Measurements from ENCODE around the gene AGK.
"Not testable (repeated sequence)": the region's sequence is repeated elsewhere in the genome, so short reads cannot be mapped to it uniquely, and the experiment has no call there.

The AGK gene

DNA sequence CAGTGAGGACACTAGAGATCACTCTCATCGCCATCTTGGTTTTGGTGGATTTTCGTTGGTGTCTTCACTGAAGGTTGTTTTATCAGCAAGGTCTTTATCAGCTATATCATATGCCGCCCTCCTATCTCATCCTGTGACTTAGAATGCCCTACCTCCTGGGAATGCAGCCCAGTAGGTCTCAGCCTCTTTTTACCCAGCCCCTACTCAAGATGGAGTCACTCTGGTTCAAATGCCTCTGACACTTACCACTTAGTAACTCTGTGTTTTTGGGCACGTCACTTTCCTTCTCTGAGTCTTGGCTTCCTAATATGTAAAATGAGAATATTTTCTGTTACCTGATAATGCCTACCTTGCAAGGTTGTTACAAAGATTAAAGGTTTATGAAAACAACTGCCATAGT, 37.7 kb downstream of the AGK start:
- no peak for DNase-seq

GRCh38 chr7:141590071-141590470, 38.9 kb downstream of the AGK start:
- no peak for DNase-seq

GRCh38 chr7:141590666-141591065, 39.5 kb downstream of the AGK start:
- DNase-seq = no peak

- DNase-seq = no peak
Observed at GRCh38 chr7:141593134-141593533, 41.9 kb downstream of the AGK start.

DNA sequence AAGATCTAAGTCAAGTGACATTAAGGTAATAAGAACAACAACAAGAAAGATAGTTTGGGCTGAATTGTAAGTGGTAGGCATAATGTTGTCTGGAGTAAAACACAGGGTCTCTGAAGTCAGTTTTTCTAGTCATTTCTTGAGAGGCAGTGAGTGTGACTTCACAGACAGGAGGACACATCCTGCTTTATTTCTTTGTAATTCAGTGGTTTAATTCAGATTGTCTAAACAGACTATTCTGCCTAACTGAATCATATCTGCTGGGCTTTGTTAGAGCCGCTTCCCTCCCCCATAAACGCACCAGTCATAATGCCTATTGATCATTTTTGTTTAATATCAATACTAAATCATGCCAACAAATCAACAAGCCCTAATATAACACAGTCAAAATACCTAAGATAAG, 46.8 kb downstream of the AGK start:
- DNase-seq = no peak

DNA sequence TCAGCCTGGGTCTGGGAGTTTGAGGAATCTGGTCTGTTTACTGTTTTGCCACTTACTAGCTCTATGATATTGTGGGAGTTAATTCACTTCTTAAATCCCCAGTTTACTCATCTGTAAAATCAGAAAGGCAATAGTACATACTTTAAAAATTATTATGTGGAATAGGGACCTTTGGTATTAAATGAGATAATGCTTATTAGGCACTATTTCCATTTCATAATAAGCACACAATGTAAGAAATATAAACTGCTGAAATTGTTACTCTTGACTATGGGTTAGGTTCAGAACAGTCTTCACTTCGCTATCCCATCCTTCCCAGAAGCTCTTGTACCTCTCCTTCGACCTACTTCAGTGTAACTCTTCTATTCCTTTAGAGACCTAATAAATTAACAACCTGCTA, 47.2 kb downstream of the AGK start:
- no peak for DNase-seq

DNA sequence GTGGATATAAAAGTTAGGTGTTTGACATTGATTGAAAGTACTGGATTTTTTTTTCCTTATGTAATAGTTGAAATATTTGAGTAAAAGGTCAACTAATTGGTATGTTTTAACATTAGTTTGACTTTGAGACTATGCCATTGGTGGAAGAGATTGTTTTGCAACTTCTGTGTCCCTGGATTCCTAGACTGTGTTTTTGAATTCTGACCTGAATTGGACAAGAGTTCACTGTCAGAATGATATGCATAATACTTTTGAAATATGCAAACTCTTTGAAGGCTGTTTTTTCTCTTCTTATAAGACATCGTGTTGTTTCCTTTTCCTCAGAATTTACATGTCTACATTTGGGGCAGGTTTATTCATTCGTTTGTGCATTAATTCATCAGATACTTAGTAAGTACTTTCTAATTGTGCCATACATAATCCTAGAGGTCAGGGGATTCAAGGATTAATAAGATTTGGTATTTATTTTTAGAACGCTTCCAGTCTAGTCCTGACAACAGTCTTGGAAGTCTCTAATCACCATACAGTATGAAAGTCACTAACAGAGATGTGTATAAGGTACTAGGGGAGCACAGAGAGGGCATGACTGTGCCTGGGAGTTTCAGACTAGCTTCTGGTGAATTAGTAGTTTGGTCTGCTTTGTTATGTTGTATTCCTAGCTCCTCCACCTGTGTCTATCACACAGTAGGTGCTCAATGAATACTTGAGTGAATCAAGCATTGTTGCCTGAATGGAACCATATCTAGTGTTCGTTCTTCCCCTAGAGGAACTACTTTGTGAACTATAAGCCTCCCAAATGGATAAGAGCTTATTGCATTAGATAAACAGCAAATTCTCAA, 49.2 kb downstream of the AGK start:
- DNase-seq = no peak

DNA sequence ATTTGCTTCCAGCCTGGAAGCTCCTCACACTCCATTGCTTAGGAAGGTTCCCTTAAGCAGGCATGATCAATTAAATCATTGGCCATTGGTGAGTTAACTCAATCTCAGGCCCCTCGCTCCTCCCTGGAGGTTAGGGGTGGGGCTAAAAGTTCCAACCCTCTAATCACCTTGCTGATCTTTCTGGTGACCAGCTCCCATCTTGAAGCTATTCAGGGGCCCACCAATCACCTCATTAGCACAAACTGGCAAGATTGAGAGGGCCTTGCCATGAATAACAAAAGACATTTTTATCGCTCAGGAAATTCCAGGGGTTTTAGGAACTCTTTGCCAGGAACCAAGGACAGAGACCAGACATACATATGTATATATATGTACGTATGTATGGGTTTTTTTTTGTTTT, 58.4 kb downstream of the AGK start:
- DNase-seq = no peak

DNA sequence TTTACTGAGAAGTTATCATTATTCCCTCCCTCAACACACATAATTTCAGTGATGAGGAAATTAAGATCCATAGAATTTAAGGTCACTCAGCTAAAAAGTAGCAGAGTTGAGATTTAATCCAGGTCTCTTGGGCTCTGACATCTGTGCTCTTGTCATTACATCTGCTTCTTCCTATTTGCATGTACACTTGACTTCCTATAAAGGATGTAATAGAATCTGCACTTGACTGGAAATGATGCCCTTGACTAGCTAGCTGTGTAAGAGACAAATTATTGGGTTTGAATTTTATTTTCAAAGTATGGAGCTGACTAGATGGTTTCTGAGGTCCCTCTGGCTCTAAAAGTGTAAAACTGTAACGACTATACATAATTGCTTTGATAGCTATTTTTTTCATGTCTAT, 59.5 kb downstream of the AGK start:
- DNase-seq = no peak

- DNase-seq = no peak
Observed at GRCh38 chr7:141612861-141613260, 61.7 kb downstream of the AGK start.

DNA sequence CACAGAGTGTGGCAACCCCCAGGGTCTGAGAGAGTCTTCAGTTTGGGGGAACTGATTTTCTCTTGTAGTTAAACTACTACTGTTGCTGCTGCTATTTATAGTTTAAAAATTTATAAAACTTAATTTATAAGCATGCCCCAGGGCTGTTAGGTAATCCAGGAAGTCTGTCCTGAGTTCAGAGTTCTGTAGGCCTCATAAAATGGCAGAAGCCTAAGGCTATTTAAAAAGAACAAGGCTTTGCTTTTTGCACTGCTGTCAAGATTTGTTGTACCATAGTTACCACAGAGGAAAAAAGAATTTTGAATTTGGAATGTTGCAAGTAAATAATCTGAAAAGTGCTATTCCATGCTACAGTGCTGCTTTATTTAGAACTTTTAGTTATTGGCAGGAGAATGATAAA, 66.1 kb downstream of the AGK start:
- no peak for DNase-seq

DNA sequence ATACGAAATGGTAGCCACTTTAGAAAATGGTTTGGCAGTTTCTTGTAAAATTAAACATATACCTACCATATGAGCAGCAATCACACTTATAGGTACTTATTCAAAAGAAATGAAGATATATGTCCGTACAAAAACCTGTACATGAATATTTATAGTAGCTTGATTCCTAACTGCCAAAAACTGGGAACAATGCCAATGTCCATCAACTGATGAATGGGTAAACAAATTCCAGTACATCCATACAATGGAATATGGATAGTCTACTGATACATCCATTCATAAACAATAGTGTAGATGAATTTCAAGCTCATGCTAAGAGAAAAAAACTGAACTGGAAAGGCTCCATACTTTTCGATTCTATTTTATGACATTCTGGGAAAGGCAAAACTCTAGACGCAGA, 68.5 kb downstream of the AGK start:
- DNase-seq = no peak

DNA sequence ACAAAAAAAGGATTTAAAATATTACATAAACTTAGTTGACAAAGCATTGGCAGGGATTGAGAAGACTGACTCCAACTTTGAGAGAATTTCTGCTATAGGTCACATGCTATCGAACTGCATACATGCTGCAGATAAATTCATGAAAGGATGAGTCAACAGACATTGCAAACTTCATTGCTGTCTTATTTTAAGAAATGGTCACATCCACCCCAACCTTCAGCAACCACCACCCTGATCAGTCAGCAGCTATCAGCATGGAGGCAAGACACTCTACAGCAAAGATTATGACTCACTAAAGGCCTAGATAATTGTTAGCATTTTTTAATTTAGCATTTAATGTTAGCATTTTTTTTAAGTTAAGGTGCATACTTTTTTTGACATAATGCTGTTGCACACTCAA, 73.6 kb downstream of the AGK start:
- no peak for DNase-seq

GRCh38 chr7:141630621-141631020, 79.4 kb downstream of the AGK start:
- DNase-seq = no peak

DNA sequence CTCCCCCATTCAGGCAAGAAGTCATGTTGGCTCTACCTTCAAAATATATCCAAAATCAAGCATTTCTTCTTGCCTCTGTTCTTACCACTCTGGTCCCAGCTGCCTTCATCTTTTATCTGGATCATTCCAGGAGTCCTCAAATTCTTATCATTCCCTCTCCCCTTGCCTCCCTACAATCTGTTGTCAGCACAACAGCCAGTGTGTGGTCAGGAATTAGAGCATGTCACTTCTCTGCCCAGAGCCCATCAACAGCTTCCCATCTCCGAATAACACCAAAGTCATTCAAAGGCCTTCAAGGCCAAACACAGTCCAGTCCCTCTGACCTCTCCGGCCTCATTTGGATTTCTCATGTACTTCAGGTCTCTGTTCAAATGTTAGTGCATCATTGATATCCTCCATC, 80.3 kb downstream of the AGK start:
- no peak for DNase-seq

DNA sequence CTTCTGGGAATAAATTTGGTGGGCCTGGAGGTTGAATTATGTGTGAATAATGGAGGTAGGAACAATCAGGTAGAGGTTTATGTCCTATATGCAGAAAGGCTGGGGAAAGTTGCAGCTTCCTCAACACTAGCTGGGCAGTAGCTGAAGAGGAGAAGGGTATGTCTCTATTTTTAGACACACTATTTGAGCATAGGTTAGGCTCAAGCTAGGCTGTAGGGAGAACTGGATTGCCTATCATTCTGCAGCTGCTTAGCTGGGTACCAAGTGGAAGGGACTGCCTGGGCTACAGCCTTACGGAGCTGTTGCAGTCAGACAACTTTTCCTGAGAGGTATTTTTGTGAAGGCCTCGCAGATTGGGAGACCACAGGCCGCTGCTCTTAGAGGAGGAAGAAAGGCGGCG, 82.9 kb downstream of the AGK start:
- no peak for DNase-seq

DNA sequence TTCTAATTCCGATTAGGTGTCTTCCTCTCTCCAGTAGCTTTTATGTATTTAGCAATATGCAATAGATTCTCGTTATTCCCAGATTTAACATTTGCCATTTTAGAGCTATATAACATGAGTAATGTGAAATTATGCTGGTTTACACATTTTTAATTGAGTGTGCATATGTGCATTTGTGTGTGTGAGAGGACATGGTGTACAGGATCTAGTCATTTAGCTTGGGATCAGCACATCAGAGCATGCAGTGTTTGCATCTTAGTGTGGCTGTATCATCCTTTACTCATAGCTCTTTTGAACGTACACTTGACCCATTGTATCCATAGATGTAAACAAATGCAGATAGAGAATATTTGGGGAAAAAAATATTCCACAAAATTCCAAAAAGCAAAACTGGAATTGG, 84.8 kb downstream of the AGK start:
- DNase-seq = no peak

DNA sequence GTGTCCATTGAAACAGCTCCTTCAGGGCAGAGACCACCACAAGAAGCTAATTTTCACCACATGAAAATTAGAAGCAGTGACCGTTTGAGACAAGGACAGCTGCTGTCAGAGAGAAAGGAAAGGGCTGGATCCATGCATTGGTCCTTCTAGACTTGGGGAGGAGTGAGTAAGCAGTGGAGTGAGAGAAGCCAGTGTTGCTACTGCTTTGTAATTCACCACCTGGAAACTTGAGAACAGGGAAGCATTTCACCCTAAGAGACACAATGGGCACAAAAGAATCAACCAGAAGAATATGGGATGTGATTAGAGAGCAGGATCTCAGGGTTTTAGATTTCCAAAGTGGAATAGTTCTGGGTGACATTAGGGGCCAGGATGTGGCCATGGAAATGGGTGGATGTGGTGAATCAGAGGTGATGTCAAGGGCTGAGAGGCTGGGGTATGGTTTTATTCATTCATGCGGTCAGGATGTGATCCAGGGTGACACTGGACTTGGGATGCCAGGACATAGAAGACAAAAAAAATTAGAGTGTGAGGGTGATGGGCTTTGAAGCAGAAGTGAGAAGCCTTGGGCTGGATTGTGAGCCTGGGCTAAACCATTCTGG, 89.1 kb downstream of the AGK start:
- no peak for DNase-seq

GRCh38 chr7:141641876-141642275, 90.7 kb downstream of the AGK start:
- no peak for DNase-seq

DNA sequence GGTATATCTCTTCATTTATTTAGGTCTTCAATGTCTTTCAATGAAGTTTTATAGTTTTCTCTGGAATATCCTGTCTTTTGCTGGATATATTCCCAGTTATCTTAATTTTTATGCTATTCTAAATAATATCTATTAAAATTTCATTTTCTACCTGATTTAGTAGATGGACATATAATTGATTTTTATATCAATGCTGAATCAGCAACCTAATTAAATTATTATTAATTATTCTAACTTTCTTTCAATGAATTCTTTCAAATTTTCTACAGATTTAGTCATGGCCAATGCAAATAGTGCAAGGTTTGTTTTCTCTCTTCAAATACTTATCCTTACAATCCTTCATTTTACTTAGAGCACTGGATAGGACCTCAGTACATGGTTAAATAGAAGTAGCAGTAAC, 94.0 kb downstream of the AGK start:
- no peak for DNase-seq

- DNase-seq = no peak
Observed at GRCh38 chr7:141646826-141647480, 95.7 kb downstream of the AGK start.

DNA sequence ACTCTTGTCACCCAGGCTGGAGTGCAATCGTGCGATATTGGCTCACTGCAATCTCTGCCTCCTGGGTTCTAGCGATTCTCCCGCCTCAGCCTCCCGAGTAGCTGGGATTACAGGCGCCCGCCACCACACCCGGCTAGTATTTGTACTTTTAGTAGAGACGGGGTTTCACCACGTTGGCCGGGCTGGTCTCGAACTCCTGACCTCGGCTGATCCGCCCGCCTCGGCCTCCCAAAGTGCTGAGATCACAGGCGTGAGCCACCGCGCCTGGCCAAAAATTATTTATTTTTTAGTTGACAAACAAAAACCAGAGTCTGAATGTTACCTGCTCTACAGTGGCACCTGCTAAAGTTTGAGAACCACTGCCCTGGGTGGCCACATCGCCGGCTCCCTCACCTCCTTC, 96.5 kb downstream of the AGK start:
- DNase-seq = not testable (repeated sequence)

DNA sequence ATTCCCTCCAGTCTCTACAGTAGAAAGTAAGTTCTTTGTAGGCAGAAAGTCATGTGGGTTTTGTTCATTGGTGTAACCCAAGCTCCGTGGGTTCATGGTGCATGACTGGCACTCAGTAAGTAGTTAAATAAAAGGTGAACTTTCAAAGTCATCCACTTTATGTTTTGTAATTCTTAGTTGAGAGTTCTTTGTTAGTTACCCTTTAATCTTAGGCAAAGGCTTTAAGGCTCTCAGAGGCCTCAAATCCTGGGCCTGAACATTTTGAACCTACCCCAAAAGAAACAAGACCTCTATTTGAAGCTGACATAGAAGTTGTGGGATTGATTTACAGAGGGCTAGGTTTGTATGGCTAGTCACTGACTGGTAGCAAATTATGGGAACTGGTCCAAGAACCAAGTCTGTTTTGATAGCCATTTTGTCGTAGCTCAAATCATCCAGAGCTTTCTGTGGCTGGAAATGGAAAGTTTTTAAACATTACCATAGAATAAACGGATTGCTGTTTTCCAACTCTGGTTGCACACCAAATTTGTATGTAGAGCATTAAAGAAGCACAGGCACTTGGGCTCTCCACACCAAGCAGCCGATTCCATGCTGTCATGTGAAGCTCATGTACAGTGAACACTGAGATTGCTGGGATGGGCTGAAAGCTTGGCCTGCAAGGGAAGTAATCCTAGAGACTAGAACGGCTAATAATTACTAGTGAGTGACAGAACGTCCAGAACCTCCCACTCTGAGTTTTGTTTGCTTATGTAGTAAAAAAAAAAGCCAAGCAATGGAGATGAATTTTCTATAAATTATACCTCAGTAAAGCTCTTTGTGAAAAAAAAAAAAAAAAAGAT, 97.3 kb downstream of the AGK start:
- no peak for DNase-seq

Measured in activated effector memory CD4-positive, alpha-beta T cell treated with anti-CD3 and anti-CD28 coated beads, Interleukin-2, amount 50 U/mL, for 16 hours (primary cell).